ENCODE measurements around the gene STRIP1.
A peak's percentile ranks its signal among the peaks of the same experiment; 100 is the strongest.

STRIP1 gene

GRCh38 chr1:110053552-110054428, 19.4 kb downstream of the STRIP1 start:
- peak; percentile 76 for DNase-seq

GRCh38 chr1:110055493-110056284, 21.3 kb downstream of the STRIP1 start:
- DNase-seq: no peak

GRCh38 chr1:110056285-110056683, 21.9 kb downstream of the STRIP1 start:
- DNase-seq: no peak

GRCh38 chr1:110056776-110057175, 22.4 kb downstream of the STRIP1 start:
- DNase-seq: no peak

- peak; percentile 92 for DNase-seq
Measured at GRCh38 chr1:110057963-110058518, 23.6 kb downstream of the STRIP1 start.

- DNase-seq: peak; percentile 43
Measured at GRCh38 chr1:110058591-110058990, 24.2 kb downstream of the STRIP1 start.

GRCh38 chr1:110059133-110059863, 24.9 kb downstream of the STRIP1 start:
- peak; percentile 84 for DNase-seq

- DNase-seq: peak; percentile 89
Measured at GRCh38 chr1:110060034-110060661, 25.7 kb downstream of the STRIP1 start.

- DNase-seq: no peak
Measured at GRCh38 chr1:110060662-110061060, 26.2 kb downstream of the STRIP1 start.

- no peak for DNase-seq
Measured at GRCh38 chr1:110061341-110061740, 26.9 kb downstream of the STRIP1 start.

GRCh38 chr1:110062612-110063011, 28.2 kb downstream of the STRIP1 start:
- DNase-seq: no peak

- DNase-seq: no peak
Measured at GRCh38 chr1:110063781-110064180, 29.4 kb downstream of the STRIP1 start.

GRCh38 chr1:110064576-110065337, 30.3 kb downstream of the STRIP1 start:
- no peak for DNase-seq

GRCh38 chr1:110065841-110066240, 31.4 kb downstream of the STRIP1 start:
- DNase-seq: no peak

GRCh38 chr1:110067479-110067892, 33.1 kb downstream of the STRIP1 start:
- DNase-seq: no peak

- DNase-seq: no peak
Measured at GRCh38 chr1:110067893-110068645, 33.6 kb downstream of the STRIP1 start.

GRCh38 chr1:110068646-110069403, 34.4 kb downstream of the STRIP1 start:
- no peak for DNase-seq

GRCh38 chr1:110069404-110070281, 35.2 kb downstream of the STRIP1 start:
- DNase-seq: no peak

- no peak for DNase-seq
Measured at GRCh38 chr1:110070282-110070669, 35.9 kb downstream of the STRIP1 start.
